Neuronal stem cell (in vitro differentiated cells): Measurements from ENCODE around the gene FER.
"Not testable (repeated sequence)": the region's sequence is repeated elsewhere in the genome, so short reads cannot be mapped to it uniquely, and the experiment has no call there.

Source experiments
- DNase-seq: peaks from one replicate; pipeline ENCODE4 v3.0.0-alpha.2; 2013; ENCODE audit warnings: low spot score
- H2AFZ ChIP-seq: one replicate; pipeline ENCODE4 v1.6.1; 2013; ENCODE audit warnings: mild to moderate bottlenecking, low read length, inconsistent platforms
- H2AK5ac ChIP-seq: 2 replicates; pipeline ENCODE4 v1.6.1; 2013; ENCODE audit warnings: low read depth, mild to moderate bottlenecking, inconsistent platforms, low read length, moderate library complexity, mixed read lengths
- H2BK120ac ChIP-seq: 2 replicates; pipeline ENCODE4 v1.6.1; 2013; ENCODE audit warnings: low read depth, mild to moderate bottlenecking, inconsistent platforms, low read length, moderate library complexity, mixed read lengths
- H2BK12ac ChIP-seq: one replicate; pipeline ENCODE4 v1.6.1; 2013; ENCODE audit warnings: low read length, inconsistent platforms
- H2BK15ac ChIP-seq: 2 replicates; pipeline ENCODE4 v1.6.1; 2013; ENCODE audit warnings: mild to moderate bottlenecking, low read length, inconsistent platforms, mixed read lengths
- H2BK5ac ChIP-seq: one replicate; pipeline ENCODE4 v1.6.1; 2013; ENCODE audit warnings: inconsistent platforms, mild to moderate bottlenecking, low read length, moderate library complexity
- H3K14ac ChIP-seq: one replicate; pipeline ENCODE4 v1.6.1; 2013; ENCODE audit warnings: low read length, inconsistent platforms
- H3K18ac ChIP-seq: 2 replicates; pipeline ENCODE4 v1.6.1; 2013; ENCODE audit warnings: low read length, inconsistent platforms
- H3K23ac ChIP-seq: 2 replicates; pipeline ENCODE4 v1.6.1; 2013; ENCODE audit warnings: low read depth, mild to moderate bottlenecking, mixed read lengths, low read length, inconsistent platforms; ENCODE audit not compliant: poor library complexity
- H3K27ac ChIP-seq: replicated peaks from 3 replicates; pipeline ENCODE4 v1.5.1; 2013; ENCODE audit warnings: low read length, inconsistent platforms
- H3K27me3 ChIP-seq, 3 experiments: 2 replicates each; pipeline ENCODE4 v1.6.1; 2013; ENCODE audit warnings: low read length in 3 of 3, mild to moderate bottlenecking in 2 of 3, inconsistent platforms in 1 of 3, low read depth in 1 of 3, mixed read lengths in 1 of 3, moderate library complexity in 1 of 3; ENCODE audit not compliant: control insufficient read depth in 3 of 3, insufficient read depth in 3 of 3
- H3K36me3 ChIP-seq, 2 donors: replicated peaks in 1 of 2; 2 replicates each; pipeline ENCODE4 v1.6.1; 2013; ENCODE audit warnings: low read length in 2 of 2; ENCODE audit not compliant: control insufficient read depth in 2 of 2, insufficient read depth in 2 of 2
- H3K4ac ChIP-seq: 2 replicates; pipeline ENCODE4 v1.6.1; 2013; ENCODE audit warnings: inconsistent platforms, mild to moderate bottlenecking, low read length, moderate library complexity
- H3K4me1 ChIP-seq, 2 donors: 1 replicate in 1 of 2; 2 replicates in 1 of 2; pipeline ENCODE4 v1.6.1; 2013; ENCODE audit warnings: low read length in 2 of 2, low read depth in 1 of 2; ENCODE audit not compliant: control insufficient read depth in 2 of 2, insufficient read depth in 1 of 2
- H3K4me2 ChIP-seq: one replicate; pipeline ENCODE4 v1.6.1; 2013; ENCODE audit warnings: mild to moderate bottlenecking, low read length, inconsistent platforms; ENCODE audit not compliant: insufficient read depth, poor library complexity, severe bottlenecking
- H3K4me3 ChIP-seq, 2 donors: 2 replicates each; pipeline ENCODE4 v1.5.1; 2013; ENCODE audit warnings: low read length in 2 of 2, mild to moderate bottlenecking in 2 of 2, inconsistent platforms in 1 of 2, moderate library complexity in 1 of 2
- H3K79me1 ChIP-seq: one replicate; pipeline ENCODE4 v1.6.1; 2013; ENCODE audit warnings: low read depth, mild to moderate bottlenecking, inconsistent platforms, low read length, moderate library complexity
- H3K9ac ChIP-seq: one replicate; pipeline ENCODE4 v1.6.1; 2013; ENCODE audit warnings: mild to moderate bottlenecking, low read depth, low read length, inconsistent platforms; ENCODE audit not compliant: poor library complexity
- H3K9me3 ChIP-seq, 2 donors: replicated peaks in 1 of 2; 2 replicates each; pipeline versions ENCODE3 to v1.6.1; 2013; ENCODE audit warnings: low read length in 2 of 2, mild to moderate bottlenecking in 2 of 2, inconsistent platforms in 1 of 2, low read depth in 1 of 2, mixed read lengths in 1 of 2, moderate library complexity in 1 of 2; ENCODE audit not compliant: control insufficient read depth in 2 of 2, insufficient read depth in 1 of 2
- H4K8ac ChIP-seq: one replicate; pipeline ENCODE4 v1.6.1; 2013; ENCODE audit warnings: low read depth, mild to moderate bottlenecking, inconsistent platforms, low read length, moderate library complexity
- H4K91ac ChIP-seq: one replicate; pipeline ENCODE4 v1.6.1; 2013; ENCODE audit warnings: low read length, low read depth, mild to moderate bottlenecking, inconsistent platforms; ENCODE audit not compliant: poor library complexity
- WGBS, 2 donors: extraction: QIAGEN DNeasy Blood & Tissue Kit; methylation state at CpG; one replicate each; pipeline ENCODE4 v1.1.7; 2013; ENCODE audit warnings: missing lambda C conversion rate in 2 of 2, mixed read lengths in 1 of 2; ENCODE audit not compliant: insufficient read length in 2 of 2, insufficient replicate concordance in 1 of 2; ENCODE audit errors: extremely low coverage in 2 of 2; 5-methylcytosine and 5-hydroxymethylcytosine counted together

FER gene

GRCh38 chr5:108763222-108763916, 15.7 kb downstream of the FER start:
- no peak overlapping the region for H2AFZ ChIP-seq
- no peak overlapping the region for H3K27ac ChIP-seq
- no peak for DNase-seq
- H3K36me3 ChIP-seq = peaks cover 0 to 4% of the 10 kb centered on the region in 2 donors
- H2BK15ac ChIP-seq = no peak overlapping the region
- no peak overlapping the region for H2BK5ac ChIP-seq
- H3K18ac ChIP-seq = no peak overlapping the region
- H3K27me3 ChIP-seq = no peaks in the 10 kb centered on the region
- no peak overlapping the region for H3K23ac ChIP-seq
- H3K4me3 ChIP-seq = no peak overlapping the region
- no peak overlapping the region for H4K91ac ChIP-seq
- H3K4me1 ChIP-seq = no peaks in the 10 kb centered on the region
- no peak overlapping the region for H2AK5ac ChIP-seq
- WGBS, 2 donors = no CpG with 5 or more reads among the region's 3 CpGs
- no peak overlapping the region for H3K4me2 ChIP-seq
- H3K14ac ChIP-seq = no peak overlapping the region
- no peak overlapping the region for H3K4ac ChIP-seq
- H2BK120ac ChIP-seq = no peak overlapping the region
- no peak overlapping the region for H2BK12ac ChIP-seq
- peaks cover 2 to 13% of the 10 kb centered on the region in 2 donors for H3K9me3 ChIP-seq
- H4K8ac ChIP-seq = no peak overlapping the region
- H3K9ac ChIP-seq = no peak overlapping the region
- no peaks in the 10 kb centered on the region for H3K79me1 ChIP-seq

GRCh38 chr5:108765647-108766046, 17.9 kb downstream of the FER start:
- Histone ChIP-seq H2BK5ac (no peak overlapping the region), H3K23ac (no peak overlapping the region), H3K9ac (no peak overlapping the region), H3K36me3 (peaks cover 2 to 7% of the 10 kb centered on the region in 2 donors), H2BK15ac (no peak overlapping the region), H3K9me3 (peaks cover 0 to under 1% of the 10 kb centered on the region in 2 donors), H4K91ac (no peak overlapping the region), H3K14ac (no peak overlapping the region), H3K4me2 (no peak overlapping the region), H3K4me3 (no peak overlapping the region), H2AFZ (no peak overlapping the region), H2BK12ac (no peak overlapping the region), H3K79me1 (no peaks in the 10 kb centered on the region), H2BK120ac (no peak overlapping the region), H3K27ac (no peak overlapping the region), H2AK5ac (no peak overlapping the region), H3K18ac (no peak overlapping the region), H3K27me3 (no peaks in the 10 kb centered on the region), H4K8ac (no peak overlapping the region), H3K4me1 (no peaks in the 10 kb centered on the region), H3K4ac (no peak overlapping the region)
- DNase-seq = no peak

- not testable (repeated sequence) for H3K4me2 ChIP-seq, H3K4ac ChIP-seq, H3K18ac ChIP-seq, H3K9me3 ChIP-seq, H2BK120ac ChIP-seq, H2AK5ac ChIP-seq, H2BK15ac ChIP-seq, H3K4me3 ChIP-seq, H3K9ac ChIP-seq, H4K91ac ChIP-seq, H3K27ac ChIP-seq, H2BK5ac ChIP-seq, DNase-seq, H2BK12ac ChIP-seq, H3K36me3 ChIP-seq, H2AFZ ChIP-seq, H3K79me1 ChIP-seq, H3K4me1 ChIP-seq, H3K23ac ChIP-seq, H3K27me3 ChIP-seq, H3K14ac ChIP-seq, H4K8ac ChIP-seq
- WGBS, 2 donors = no CpG with 5 or more reads among the region's 5 CpGs
Measured at GRCh38 chr5:108766916-108767315, 19.2 kb downstream of the FER start.

GRCh38 chr5:108769352-108769751, 21.7 kb downstream of the FER start:
- H3K4me3 ChIP-seq = no peak overlapping the region
- no peak overlapping the region for H3K4ac ChIP-seq
- WGBS, 2 donors = no CpG with 5 or more reads among the region's 1 CpG
- no peak for DNase-seq
- no peaks in the 10 kb centered on the region for H3K79me1 ChIP-seq
- no peak overlapping the region for H2BK15ac ChIP-seq
- no peak overlapping the region for H3K14ac ChIP-seq
- H2BK120ac ChIP-seq = no peak overlapping the region
- no peak overlapping the region for H3K9ac ChIP-seq
- H3K36me3 ChIP-seq = peaks cover 2 to 7% of the 10 kb centered on the region in 2 donors
- H3K4me1 ChIP-seq = no peaks in the 10 kb centered on the region
- no peaks in the 10 kb centered on the region for H3K27me3 ChIP-seq
- no peak overlapping the region for H3K4me2 ChIP-seq
- no peak overlapping the region for H2AFZ ChIP-seq
- H3K23ac ChIP-seq = no peak overlapping the region
- no peaks in the 10 kb centered on the region for H3K9me3 ChIP-seq
- no peak overlapping the region for H4K91ac ChIP-seq
- no peak overlapping the region for H2BK5ac ChIP-seq
- no peak overlapping the region for H2BK12ac ChIP-seq
- H3K18ac ChIP-seq = no peak overlapping the region
- H4K8ac ChIP-seq = no peak overlapping the region
- no peak overlapping the region for H3K27ac ChIP-seq
- no peak overlapping the region for H2AK5ac ChIP-seq
